Neural cell (in vitro differentiated cells): ENCODE measurements around the gene CA14. TPM values are rescaled to one million over a fixed set of nuclear protein-coding genes. Genes with fewer than 3 reads are reported as not detected.

Source experiments
- H2AFZ ChIP-seq: fragments of 200-600, 300-800 bp; sonication (generic), shearing (Covaris generic); 2 replicates; pipeline ENCODE4 v1.6.0; 2014; ENCODE audit warnings: low read depth, mild to moderate bottlenecking, antibody characterized with exemption, low read length, moderate library complexity
- H3F3A ChIP-seq: fragments of 200-600 bp; shearing (Covaris generic); 2 replicates; pipeline ENCODE4 v1.6.1; 2016; ENCODE audit warnings: mild to moderate bottlenecking, moderate library complexity, mixed read lengths, antibody characterized with exemption, low read length; ENCODE audit not compliant: insufficient read depth, poor library complexity, severe bottlenecking
- H3K27ac ChIP-seq: fragments of 200-600, 300-800 bp; sonication (generic), shearing (Covaris generic); 2 replicates; pipeline ENCODE4 v1.5.1; 2014; ENCODE audit warnings: mild to moderate bottlenecking, low read length, moderate library complexity
- H3K27me3 ChIP-seq: fragments of 300-800, 200-600 bp; sonication (generic), shearing (Covaris generic); 2 replicates; pipeline ENCODE4 v1.6.0; 2014; ENCODE audit warnings: mild to moderate bottlenecking, low read depth, low read length, moderate library complexity; ENCODE audit not compliant: insufficient read depth
- H3K36me3 ChIP-seq: fragments of 300-800, 200-600 bp; sonication (generic), shearing (Covaris generic); 2 replicates; pipeline ENCODE4 v1.5.1; 2014; ENCODE audit warnings: mild to moderate bottlenecking, antibody characterized with exemption, low read length, moderate library complexity; ENCODE audit not compliant: insufficient read depth
- H3K4me2 ChIP-seq: fragments of 300-800, 200-600 bp; sonication (generic), shearing (Covaris generic); 2 replicates; pipeline ENCODE4 v1.6.0; 2014; ENCODE audit warnings: mild to moderate bottlenecking, low read length
- H3K4me3 ChIP-seq: fragments of 300-800, 200-600 bp; sonication (generic), shearing (Covaris generic); 2 replicates; pipeline ENCODE4 v1.5.1; 2014; ENCODE audit warnings: mild to moderate bottlenecking, low read length, moderate library complexity
- H3K79me2 ChIP-seq: fragments of 200-600 bp; shearing (Covaris generic); replicated peaks from 2 replicates; pipeline ENCODE4 v1.6.0; 2014; ENCODE audit warnings: mild to moderate bottlenecking, low read length, moderate library complexity; ENCODE audit not compliant: insufficient read depth
- H3K9ac ChIP-seq: fragments of 300-800, 200-600 bp; sonication (generic), shearing (Covaris generic); 2 replicates; pipeline ENCODE4 v1.6.1; 2016; ENCODE audit warnings: mild to moderate bottlenecking, low read length, mixed read lengths
- H3K9me2 ChIP-seq: fragments of 200-600 bp; shearing (Covaris generic); 2 replicates; pipeline ENCODE4 v1.6.1; 2016; ENCODE audit warnings: mild to moderate bottlenecking, low read length, mixed read lengths; ENCODE audit not compliant: insufficient read depth
- H3K9me3 ChIP-seq: fragments of 200-600, 300-800 bp; sonication (generic), shearing (Covaris generic); 2 replicates; pipeline ENCODE4 v1.6.1; 2016; ENCODE audit warnings: mild to moderate bottlenecking, mixed run types, low read length, moderate library complexity, mixed read lengths
- H4K20me1 ChIP-seq: fragments of 200-600 bp; shearing (Covaris generic); 2 replicates; pipeline ENCODE4 v1.6.1; 2016; ENCODE audit warnings: mild to moderate bottlenecking, mixed run types; ENCODE audit not compliant: insufficient read depth
- EP300 ChIP-seq: fragments of 450-650 bp; conservative IDR thresholded peaks from 2 replicates; pipeline ENCODE4 v1.6.1; 2014; ENCODE audit warnings: antibody characterized with exemption, mild to moderate bottlenecking, moderate library complexity; ENCODE audit not compliant: poor library complexity, severe bottlenecking
- EZH2 ChIP-seq: fragments of 200-600, 300-800 bp; shearing (Covaris generic), sonication (generic); IDR thresholded peaks from 2 replicates; pipeline ENCODE4 v1.6.1; 2014; ENCODE audit warnings: antibody characterized with exemption, low read length, borderline replicate concordance, mild to moderate bottlenecking; ENCODE audit not compliant: insufficient read depth, poor library complexity, severe bottlenecking
- MXI1 ChIP-seq: fragments of 450-650 bp; conservative IDR thresholded peaks from 2 replicates; pipeline ENCODE4 v1.6.1; 2014; ENCODE audit warnings: antibody characterized with exemption, mild to moderate bottlenecking; ENCODE audit not compliant: poor library complexity, severe bottlenecking
- POLR2AphosphoS5 ChIP-seq: IDR thresholded peaks from 2 replicates; pipeline ENCODE4 v1.6.1; 2012
- RAD21 ChIP-seq: fragments of 450-650 bp; conservative IDR thresholded peaks from 2 replicates; pipeline ENCODE4 v1.6.1; 2014; ENCODE audit warnings: antibody characterized with exemption, mild to moderate bottlenecking, moderate library complexity
- REST ChIP-seq: IDR thresholded peaks from 2 replicates; pipeline ENCODE4 v1.6.1; 2012; ENCODE audit warnings: borderline replicate concordance
- SMC3 ChIP-seq: fragments of 450-650 bp; conservative IDR thresholded peaks from 2 replicates; pipeline ENCODE4 v1.6.1; 2014; ENCODE audit warnings: antibody characterized with exemption, mild to moderate bottlenecking, moderate library complexity; ENCODE audit not compliant: poor library complexity
- TAF1 ChIP-seq: IDR thresholded peaks from 2 replicates; pipeline ENCODE4 v1.6.1; 2012; ENCODE audit warnings: low read depth
- polyA plus RNA-seq: library from polyadenylated mRNA; depleted of rRNA; stranded (reverse); fragments of >200 nt; gene quantifications from 2 replicates; pipeline ENCODE4 v1.2.3, GENCODE V29; 2014
- TF ChIP-seq, protein P1 (sequence below): fragments of 450-650 bp; IDR thresholded peaks from 2 replicates; pipeline ENCODE4 v1.5.1; 2014; ENCODE audit warnings: antibody characterized with exemption, mild to moderate bottlenecking, moderate library complexity; ENCODE audit not compliant: poor library complexity, severe bottlenecking

Gene CA14
- polyA plus RNA-seq, 1 donor from 2014 or later = 1.1 TPM

- Histone ChIP-seq H3K79me2 (no peaks in the 10 kb centered on the region), H3K27me3 (no peaks in the 10 kb centered on the region), H4K20me1 (no peaks in the 10 kb centered on the region), H2AFZ (no peak overlapping the region), H3K27ac (no peak overlapping the region), H3K4me2 (no peak overlapping the region), H3K36me3 (no peaks in the 10 kb centered on the region), H3K4me3 (no peak overlapping the region), H3K9ac (no peak overlapping the region), H3K9me3 (no peaks in the 10 kb centered on the region), H3F3A (no peaks in the 10 kb centered on the region), H3K9me2 (no peaks in the 10 kb centered on the region)
- TF ChIP-seq, protein P1, sequence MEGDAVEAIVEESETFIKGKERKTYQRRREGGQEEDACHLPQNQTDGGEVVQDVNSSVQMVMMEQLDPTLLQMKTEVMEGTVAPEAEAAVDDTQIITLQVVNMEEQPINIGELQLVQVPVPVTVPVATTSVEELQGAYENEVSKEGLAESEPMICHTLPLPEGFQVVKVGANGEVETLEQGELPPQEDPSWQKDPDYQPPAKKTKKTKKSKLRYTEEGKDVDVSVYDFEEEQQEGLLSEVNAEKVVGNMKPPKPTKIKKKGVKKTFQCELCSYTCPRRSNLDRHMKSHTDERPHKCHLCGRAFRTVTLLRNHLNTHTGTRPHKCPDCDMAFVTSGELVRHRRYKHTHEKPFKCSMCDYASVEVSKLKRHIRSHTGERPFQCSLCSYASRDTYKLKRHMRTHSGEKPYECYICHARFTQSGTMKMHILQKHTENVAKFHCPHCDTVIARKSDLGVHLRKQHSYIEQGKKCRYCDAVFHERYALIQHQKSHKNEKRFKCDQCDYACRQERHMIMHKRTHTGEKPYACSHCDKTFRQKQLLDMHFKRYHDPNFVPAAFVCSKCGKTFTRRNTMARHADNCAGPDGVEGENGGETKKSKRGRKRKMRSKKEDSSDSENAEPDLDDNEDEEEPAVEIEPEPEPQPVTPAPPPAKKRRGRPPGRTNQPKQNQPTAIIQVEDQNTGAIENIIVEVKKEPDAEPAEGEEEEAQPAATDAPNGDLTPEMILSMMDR = no peak
- TF ChIP-seq TAF1 (no peak), POLR2AphosphoS5 (no peak), REST (no peak)
Observed at GRCh38 chr1:150309758-150310508, 52.4 kb downstream of the CA14 start.

DNA sequence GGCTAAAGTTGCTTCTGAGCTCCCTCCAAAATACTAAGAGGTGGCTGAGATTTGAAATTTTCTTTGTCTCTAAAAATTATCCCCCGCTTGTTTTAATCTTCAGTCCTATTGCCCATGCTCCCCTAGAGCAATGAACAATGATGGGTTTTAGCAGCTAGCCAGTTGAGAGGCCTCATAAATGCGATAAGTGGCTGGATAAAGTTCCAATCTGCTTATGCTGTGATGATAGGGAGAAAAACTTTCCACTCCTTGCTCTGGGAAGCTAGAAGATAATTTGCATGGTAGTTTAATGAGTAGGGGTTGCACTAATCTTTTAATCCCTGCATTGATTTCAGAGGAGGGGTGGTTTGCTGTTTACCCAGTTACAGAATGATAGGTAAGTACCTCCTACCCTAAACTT is 54.2 kb downstream of the CA14 start:
- H3K27ac ChIP-seq = no peak overlapping the region
- no peaks in the 10 kb centered on the region for H4K20me1 ChIP-seq
- no peak overlapping the region for H3K9ac ChIP-seq
- TF ChIP-seq, protein P1 = no peak
- no peak for TF ChIP-seq REST
- TF ChIP-seq TAF1 = no peak
- no peak for TF ChIP-seq SMC3
- no peak for TF ChIP-seq EZH2
- TF ChIP-seq EP300 = no peak
- TF ChIP-seq POLR2AphosphoS5 = no peak
- no peak for TF ChIP-seq RAD21
- no peak for TF ChIP-seq MXI1
- H3K4me2 ChIP-seq = no peak overlapping the region
- no peaks in the 10 kb centered on the region for H3K79me2 ChIP-seq
- no peaks in the 10 kb centered on the region for H3K27me3 ChIP-seq
- H3K36me3 ChIP-seq = no peaks in the 10 kb centered on the region
- H3K9me3 ChIP-seq = no peaks in the 10 kb centered on the region
- no peak overlapping the region for H3K4me3 ChIP-seq
- no peaks in the 10 kb centered on the region for H3F3A ChIP-seq
- H3K9me2 ChIP-seq = no peaks in the 10 kb centered on the region
- H2AFZ ChIP-seq = no peak overlapping the region
